GM10266 (cell line): ENCODE data around the gene AP1S1.
A peak's percentile ranks its signal among the peaks of the same experiment; 100 is the strongest.

Experiments used
- DNase-seq: peaks from one replicate; pipeline ENCODE4 v3.0.0; 2012; ENCODE audit errors: extremely low spot score
- TF ChIP-seq, protein P1 (sequence below): IDR thresholded peaks from 2 replicates; pipeline ENCODE4 v1.5.1; 2012; ENCODE audit warnings: mild to moderate bottlenecking, low read depth; ENCODE audit not compliant: control insufficient read depth, insufficient read depth; ENCODE audit errors: missing control alignments

AP1S1 gene

DNA sequence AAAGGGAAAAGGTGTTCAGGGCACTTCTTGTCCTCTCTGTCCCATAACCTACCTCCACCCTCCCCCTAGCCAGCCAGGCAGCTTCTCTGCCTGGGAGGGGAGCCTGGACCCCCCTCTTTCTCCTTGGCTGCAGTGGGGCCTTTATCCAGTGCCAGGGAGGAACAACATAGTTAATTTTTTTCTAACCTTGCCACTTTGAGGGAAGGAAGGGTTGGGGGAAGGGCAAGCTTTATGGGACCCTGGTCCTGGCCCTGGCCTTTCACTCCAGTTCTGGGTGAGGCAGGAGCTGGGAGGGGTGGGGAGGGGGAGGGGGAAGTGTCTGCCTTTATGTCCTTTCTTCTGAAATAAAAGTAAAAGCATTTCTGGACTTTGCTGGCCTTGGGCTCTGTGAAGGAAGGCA, 6.6 kb downstream of the AP1S1 start:
- TF ChIP-seq, protein P1, sequence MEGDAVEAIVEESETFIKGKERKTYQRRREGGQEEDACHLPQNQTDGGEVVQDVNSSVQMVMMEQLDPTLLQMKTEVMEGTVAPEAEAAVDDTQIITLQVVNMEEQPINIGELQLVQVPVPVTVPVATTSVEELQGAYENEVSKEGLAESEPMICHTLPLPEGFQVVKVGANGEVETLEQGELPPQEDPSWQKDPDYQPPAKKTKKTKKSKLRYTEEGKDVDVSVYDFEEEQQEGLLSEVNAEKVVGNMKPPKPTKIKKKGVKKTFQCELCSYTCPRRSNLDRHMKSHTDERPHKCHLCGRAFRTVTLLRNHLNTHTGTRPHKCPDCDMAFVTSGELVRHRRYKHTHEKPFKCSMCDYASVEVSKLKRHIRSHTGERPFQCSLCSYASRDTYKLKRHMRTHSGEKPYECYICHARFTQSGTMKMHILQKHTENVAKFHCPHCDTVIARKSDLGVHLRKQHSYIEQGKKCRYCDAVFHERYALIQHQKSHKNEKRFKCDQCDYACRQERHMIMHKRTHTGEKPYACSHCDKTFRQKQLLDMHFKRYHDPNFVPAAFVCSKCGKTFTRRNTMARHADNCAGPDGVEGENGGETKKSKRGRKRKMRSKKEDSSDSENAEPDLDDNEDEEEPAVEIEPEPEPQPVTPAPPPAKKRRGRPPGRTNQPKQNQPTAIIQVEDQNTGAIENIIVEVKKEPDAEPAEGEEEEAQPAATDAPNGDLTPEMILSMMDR: no peak
- DNase-seq: no peak

DNA sequence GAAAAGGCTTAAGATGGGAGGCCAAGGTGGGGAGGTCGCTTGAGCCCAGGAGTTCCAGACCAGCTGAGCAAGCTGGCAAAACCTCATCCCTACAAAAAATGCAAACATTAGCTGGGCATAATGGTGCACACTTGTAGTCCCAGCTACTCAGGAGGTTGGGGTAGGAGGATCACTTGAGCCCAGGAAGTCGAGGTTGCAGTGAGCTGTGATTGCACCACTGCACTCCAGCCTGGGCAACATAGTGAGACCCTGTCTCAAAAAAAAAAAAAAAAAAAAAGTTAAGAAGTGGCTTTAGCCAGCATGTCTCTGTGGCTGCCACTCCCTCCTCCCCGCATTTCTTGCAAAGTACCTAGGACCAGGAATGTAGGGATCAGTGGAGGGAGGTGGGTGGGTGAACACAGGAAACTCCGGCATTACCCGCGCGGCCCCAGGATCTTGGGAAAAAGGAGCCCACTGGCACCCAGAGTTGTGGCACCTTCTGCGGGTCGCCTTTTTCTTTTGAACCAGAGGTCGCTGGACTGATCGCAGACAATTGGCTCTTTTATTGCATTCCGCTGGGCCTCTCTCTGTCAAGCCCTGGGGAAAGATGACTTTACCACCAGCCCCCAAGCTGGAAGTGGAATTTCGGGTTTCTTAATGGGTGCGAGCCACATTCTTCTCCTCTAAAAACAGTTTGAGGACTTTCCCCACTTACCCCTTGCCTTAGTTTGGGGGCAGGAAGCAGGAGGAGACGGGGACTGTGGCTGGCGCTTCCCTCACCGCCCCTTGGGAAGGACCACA, 7.6 kb downstream of the AP1S1 start:
- DNase-seq: no peak
- TF ChIP-seq, protein P1: no peak

DNA sequence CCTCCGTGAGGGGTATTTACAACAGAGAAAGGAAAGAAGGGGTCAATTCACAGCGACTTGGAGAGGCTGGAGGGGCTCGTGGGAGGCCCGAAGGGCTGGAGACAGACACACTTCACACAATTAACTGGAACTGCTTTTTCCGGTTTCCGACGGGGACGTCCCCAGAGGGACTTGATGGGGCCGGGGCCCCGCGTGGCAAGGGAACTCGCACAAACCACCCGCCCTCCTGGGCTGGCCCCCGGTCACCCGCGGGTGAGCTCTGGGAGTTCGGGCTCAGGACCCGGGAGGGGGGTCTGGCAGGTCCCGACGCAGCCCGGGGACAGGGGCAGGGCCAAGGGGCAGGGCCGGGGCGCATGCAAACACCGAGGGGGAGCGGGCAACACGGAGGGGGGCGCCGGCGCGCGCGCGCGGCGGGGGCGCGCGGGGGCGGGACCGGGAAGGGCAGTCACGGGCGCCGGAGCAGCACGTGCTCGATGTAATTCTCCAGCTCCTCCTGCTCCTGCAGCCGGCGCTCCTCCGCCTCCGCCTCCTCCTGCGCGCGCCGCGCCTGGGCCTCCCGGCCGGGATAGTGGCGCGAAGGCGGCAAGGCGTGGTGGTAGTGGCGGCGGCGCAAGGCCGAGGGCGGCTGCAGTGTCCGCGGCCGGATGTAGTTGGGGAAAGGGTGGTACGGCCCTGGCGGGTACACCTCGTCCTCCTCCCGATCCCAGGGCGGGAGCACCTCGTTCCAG, 8.4 kb downstream of the AP1S1 start:
- TF ChIP-seq, protein P1: no peak
- no peak for DNase-seq

DNA sequence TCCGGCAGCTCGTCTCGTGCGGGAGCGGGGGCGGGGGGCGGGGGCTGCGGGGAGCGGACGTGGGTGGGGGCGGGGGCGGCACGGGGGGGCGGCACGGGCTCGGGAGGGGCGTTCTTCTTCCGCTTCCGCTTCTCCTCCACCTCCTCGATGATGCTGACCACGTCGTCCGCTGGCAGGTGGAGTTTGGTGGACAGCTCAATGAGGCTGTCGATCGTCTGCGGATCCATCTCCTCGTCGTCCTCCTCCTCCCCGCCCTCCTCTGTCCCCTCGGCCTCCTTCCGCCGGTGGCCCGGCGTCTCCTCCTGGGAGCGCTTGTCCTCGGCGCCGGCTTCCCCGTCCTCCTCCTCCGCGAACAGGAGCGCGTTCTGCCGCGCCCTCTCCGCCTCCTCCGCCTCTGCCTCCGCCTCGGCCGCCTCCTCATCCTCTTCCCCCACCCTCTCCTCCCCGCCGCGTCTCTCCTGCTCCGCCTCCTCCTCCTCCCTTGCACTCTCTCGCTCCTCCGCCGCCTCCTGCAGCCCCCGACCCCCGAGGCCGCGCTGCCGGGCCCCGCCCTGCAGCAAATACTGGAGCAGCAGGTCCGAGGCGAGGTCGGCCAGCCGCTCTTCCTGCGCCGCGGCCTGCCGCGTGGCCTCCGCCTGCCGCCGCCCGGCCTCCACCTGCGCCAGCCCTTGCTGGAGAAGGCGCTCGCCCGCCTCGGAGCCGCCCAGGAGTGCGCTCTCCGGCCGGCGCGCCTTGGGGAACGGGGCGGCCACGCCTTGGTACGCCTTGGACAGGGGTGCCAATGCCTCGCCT, 9.2 kb downstream of the AP1S1 start:
- no peak for DNase-seq

DNA sequence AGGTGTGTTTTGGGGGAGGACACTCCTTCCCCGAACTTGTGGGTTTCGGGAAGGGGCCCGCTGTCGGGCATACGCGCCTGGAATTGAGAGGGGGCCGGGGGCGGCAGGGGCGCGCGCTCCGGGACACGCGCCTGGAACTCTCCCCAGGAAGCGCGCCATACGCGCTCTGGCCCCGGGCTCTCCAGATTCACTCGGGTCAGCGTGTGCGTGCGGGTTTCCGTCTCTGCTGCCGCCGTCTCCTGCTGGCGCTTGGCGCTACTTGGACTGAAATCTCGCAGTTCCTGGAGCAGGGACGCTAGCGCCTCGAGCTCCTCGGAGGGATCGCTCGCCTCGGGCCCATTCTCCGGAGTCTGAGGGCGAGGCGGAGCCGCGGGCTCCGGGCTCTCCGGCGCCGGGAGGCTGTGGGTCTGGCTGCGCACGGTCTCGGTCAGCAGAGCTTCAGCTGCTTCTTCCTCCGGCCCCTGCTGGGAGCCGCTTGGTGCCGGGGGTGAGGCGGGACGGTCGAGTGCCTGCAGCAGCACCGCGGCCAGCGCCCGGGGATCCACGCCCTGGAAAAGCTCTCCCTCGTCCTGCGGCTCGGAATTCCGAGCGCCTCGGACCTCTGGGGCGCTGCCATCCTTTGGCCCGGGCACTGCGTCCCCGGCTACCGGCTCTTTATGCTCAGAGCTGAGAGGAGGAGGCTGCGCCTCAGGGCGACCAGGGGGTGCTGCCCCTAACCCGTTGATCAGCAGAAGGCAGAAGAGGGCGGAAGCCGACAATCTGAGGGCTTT, 10.0 kb downstream of the AP1S1 start:
- TF ChIP-seq, protein P1: no peak
- no peak for DNase-seq

More for the DNA sequence above, 9.2 kb downstream of the AP1S1 start:
- TF ChIP-seq, protein P1: no peak

DNA sequence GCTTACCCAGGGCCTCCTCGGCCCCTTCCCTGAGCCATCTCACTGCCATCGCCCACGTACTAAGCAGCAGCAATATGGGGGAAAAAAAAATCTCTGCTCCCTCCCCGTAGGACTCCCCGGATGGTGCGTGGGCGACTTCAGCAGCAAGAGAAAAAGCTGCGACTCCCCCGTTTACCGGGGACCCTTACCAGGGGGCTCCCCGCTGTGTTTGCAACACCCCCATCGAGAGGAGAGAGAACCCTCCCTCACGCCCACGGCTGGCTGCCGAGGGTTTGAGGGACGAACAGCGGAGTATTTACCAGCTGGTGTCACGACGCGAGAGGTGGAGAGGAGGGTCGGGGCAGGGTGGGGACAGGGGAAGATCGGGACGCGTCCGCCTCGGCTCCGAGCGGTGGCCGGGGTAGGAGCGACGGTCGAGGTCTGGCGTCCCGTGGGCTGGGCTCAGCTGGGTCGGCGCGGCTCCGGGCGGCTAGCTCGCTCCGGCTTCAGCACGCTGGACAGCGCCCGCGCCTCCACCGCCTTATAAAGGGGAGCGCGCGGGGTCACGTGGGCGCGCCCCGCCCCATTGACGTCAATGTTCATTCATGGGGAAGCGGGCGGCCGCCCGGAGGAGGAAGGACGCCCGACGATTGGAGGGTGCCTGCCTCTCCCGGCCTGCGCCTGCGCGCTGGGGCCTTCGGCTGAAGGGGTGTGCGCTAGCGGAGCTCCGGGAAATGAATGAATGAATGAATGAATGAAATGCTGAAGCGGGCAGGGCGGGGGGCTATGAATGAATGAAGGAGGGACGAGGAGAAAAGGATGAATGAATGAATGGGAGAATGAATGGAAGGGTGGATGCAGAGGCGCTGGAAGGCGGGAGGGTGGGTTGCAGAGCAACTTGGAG, 11.0 kb downstream of the AP1S1 start, which contains the start of gene VGF:
VGF (minus strand) TSS at position 495 of the 883 bp plus-strand sequence. CDS start 726 bp downstream, outside the sequence.
- DNase-seq: peak; percentile 98
- TF ChIP-seq, protein P1: no peak
